Osteocyte (in vitro differentiated cells): ENCODE measurements around the gene KIF20B. TPM values are rescaled to one million over a fixed set of nuclear protein-coding genes. Genes with fewer than 3 reads are reported as not detected.

Experiments used
- DNase-seq: peaks from one replicate; pipeline ENCODE4 v3.0.0; 2021; ENCODE audit warnings: mixed read lengths; ENCODE audit not compliant: unreplicated experiment; ENCODE audit errors: extremely low spot score
- H3K27ac Mint-ChIP-seq: one replicate; pipeline ENCODE4 v1.8.0; 2021; ENCODE audit warnings: mild to moderate bottlenecking, mixed read lengths; ENCODE audit not compliant: unreplicated experiment
- H3K27me3 Mint-ChIP-seq: one replicate; pipeline ENCODE4 v1.8.0; 2021; ENCODE audit warnings: mixed read lengths; ENCODE audit not compliant: unreplicated experiment
- H3K36me3 Mint-ChIP-seq: one replicate; pipeline ENCODE4 v1.8.0; 2021; ENCODE audit warnings: mixed read lengths; ENCODE audit not compliant: unreplicated experiment
- H3K4me1 Mint-ChIP-seq: one replicate; pipeline ENCODE4 v1.8.0; 2021; ENCODE audit warnings: mixed read lengths; ENCODE audit not compliant: unreplicated experiment
- H3K4me3 Mint-ChIP-seq: one replicate; pipeline ENCODE4 v1.8.0; 2021; ENCODE audit warnings: mild to moderate bottlenecking, moderate library complexity, mixed read lengths; ENCODE audit not compliant: unreplicated experiment
- H3K9me3 Mint-ChIP-seq: one replicate; pipeline ENCODE4 v1.8.0; 2021; ENCODE audit warnings: mixed read lengths; ENCODE audit not compliant: unreplicated experiment
- total RNA-seq: library from RNA; stranded (reverse); gene quantifications from 2 replicates; pipeline ENCODE4 v1.2.1, GENCODE V29; 2021
- TF ChIP-seq, protein P1 (sequence below): fragments of 200-600 bp; sonication (generic); IDR thresholded peaks from 2 replicates; pipeline ENCODE4 v1.5.0; 2021; ENCODE audit warnings: antibody characterized with exemption, mild to moderate bottlenecking, moderate library complexity

Gene KIF20B
- total RNA-seq, 1 donor from 2014 or later, result 9.9 TPM

DNA sequence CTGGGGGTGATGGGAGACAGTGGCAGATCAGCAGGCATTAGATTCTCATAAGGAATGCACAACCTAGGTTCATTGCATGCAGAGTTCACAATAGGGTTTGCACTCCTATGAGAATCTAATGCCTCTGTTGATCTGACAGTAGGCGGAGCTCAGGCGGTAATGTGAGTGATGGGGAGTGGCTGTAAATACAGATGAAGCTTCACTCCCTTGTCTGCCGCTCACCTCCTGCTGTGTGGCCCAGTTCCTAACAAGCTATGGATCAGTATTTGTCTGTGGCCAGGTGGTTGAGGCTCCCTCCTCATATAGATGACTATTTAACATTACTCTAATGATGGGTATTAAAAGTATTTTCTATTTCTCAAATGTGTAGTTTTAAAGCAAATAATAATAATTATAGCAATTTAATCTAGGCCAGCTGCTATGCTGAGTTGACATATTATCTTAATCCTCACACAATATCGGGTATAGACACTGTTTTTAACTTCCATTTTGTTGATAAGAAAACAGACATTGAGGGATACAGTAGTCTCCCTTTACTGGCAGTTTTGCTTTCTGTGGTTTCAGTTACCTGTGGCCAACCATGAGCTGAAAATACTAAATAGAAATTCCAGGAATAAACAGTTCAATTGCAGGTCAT is 39.9 kb downstream of the KIF20B start:
- H3K4me3 Mint-ChIP-seq, result no peak overlapping the region
- H3K36me3 Mint-ChIP-seq, result peaks cover 6% of the 10 kb centered on the region
- TF ChIP-seq, protein P1, sequence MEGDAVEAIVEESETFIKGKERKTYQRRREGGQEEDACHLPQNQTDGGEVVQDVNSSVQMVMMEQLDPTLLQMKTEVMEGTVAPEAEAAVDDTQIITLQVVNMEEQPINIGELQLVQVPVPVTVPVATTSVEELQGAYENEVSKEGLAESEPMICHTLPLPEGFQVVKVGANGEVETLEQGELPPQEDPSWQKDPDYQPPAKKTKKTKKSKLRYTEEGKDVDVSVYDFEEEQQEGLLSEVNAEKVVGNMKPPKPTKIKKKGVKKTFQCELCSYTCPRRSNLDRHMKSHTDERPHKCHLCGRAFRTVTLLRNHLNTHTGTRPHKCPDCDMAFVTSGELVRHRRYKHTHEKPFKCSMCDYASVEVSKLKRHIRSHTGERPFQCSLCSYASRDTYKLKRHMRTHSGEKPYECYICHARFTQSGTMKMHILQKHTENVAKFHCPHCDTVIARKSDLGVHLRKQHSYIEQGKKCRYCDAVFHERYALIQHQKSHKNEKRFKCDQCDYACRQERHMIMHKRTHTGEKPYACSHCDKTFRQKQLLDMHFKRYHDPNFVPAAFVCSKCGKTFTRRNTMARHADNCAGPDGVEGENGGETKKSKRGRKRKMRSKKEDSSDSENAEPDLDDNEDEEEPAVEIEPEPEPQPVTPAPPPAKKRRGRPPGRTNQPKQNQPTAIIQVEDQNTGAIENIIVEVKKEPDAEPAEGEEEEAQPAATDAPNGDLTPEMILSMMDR, result no peak
- H3K9me3 Mint-ChIP-seq, result no peaks in the 10 kb centered on the region
- peaks cover 6% of the 10 kb centered on the region for H3K4me1 Mint-ChIP-seq
- H3K27ac Mint-ChIP-seq, result no peak overlapping the region
- no peak for DNase-seq
- H3K27me3 Mint-ChIP-seq, result no peaks in the 10 kb centered on the region

DNA sequence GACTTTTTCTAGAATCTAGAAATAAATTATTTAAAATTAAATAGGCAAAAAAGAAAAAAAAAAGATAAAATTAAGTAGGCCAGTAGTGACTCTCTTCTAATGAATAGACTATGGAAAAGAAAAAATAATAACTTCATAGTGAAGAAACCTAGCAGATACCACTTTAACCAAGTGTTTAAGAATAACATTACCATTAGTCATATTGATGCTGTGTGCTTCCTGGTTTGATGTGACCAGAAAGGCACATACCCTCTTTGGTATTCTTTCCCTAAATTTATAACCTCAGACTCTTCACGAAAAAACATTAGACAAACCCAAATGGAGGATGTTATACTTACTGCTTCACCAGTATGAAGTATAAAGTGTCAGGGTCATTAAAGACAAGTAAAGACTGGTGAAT is 42.6 kb downstream of the KIF20B start:
- H3K4me1 Mint-ChIP-seq, result peaks cover 4% of the 10 kb centered on the region
- H3K27ac Mint-ChIP-seq, result no peak overlapping the region
- H3K4me3 Mint-ChIP-seq, result no peak overlapping the region
- H3K9me3 Mint-ChIP-seq, result no peaks in the 10 kb centered on the region
- H3K27me3 Mint-ChIP-seq, result no peaks in the 10 kb centered on the region
- DNase-seq, result no peak
- H3K36me3 Mint-ChIP-seq, result peaks cover 2% of the 10 kb centered on the region
- TF ChIP-seq, protein P1, result no peak

DNA sequence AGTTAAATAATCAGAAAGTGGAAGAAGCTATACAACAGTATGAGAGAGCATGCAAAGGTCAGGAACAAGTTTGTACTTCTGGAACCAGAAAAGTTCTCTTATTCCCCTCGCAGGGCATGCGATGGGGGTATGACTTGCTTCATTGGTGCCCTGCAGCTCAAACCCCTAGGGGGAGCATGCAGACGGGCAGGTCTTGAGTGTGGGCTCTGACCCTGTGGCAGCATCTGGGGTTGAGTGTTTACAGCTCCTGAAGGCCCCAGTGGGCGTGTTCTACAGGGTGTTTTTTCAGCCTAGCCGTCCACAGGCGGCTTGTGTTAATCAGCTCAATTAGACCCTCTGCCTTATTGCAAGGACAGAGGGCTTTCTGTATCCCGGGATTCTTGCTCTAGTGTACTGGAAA is 44.5 kb downstream of the KIF20B start:
- H3K27ac Mint-ChIP-seq, result no peak overlapping the region
- no peak overlapping the region for H3K4me3 Mint-ChIP-seq
- no peaks in the 10 kb centered on the region for H3K27me3 Mint-ChIP-seq
- H3K36me3 Mint-ChIP-seq, result peaks cover 2% of the 10 kb centered on the region
- DNase-seq, result no peak
- TF ChIP-seq, protein P1, result no peak
- H3K9me3 Mint-ChIP-seq, result no peaks in the 10 kb centered on the region
- H3K4me1 Mint-ChIP-seq, result peaks cover 4% of the 10 kb centered on the region

DNA sequence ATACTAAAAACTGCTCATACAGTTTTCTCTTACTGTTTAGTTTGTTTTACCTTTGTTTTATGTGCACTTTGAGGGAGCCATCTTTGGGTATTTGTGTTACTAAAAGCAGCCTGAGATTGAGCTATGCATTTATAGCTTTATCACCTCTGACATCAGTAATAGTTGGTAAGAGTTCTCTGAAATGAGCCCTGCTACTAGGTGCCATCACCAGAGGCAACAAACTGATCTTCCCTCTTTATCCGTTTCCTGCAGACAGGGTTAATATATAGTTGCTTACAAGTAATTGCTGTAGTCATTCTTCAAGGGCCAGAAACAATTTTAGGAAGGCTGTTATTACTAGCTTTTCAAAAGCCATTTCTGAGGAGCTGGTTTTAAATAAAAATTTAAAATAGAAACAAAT is 49.1 kb downstream of the KIF20B start:
- H3K36me3 Mint-ChIP-seq, result peaks cover 2% of the 10 kb centered on the region

DNA sequence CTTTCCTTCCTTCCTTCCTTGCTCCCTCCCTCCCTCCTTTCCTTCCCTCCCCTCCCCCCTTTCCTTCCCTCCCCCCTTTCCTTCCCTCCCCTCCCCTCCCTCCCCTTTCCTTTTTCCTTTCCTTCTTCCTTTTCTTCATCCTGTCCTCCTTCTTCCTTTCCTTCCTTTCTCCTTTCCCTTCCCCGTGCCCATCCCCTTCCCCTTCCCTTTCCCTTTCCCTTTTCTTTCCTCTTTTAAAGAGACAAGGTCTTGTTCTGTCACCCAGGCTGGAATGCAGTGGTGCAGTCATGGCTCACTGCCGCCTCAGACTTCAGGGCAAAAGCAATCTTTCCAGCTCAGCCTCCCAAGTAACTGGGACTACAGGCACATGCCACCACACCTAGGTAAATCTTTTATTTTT is 54.0 kb downstream of the KIF20B start:
- Mint-ChIP-seq H3K4me3 (no peak overlapping the region), H3K36me3 (peaks cover 1% of the 10 kb centered on the region), H3K27ac (no peak overlapping the region), H3K27me3 (no peaks in the 10 kb centered on the region), H3K4me1 (no peaks in the 10 kb centered on the region), H3K9me3 (no peaks in the 10 kb centered on the region)
- TF ChIP-seq, protein P1, result no peak
- DNase-seq, result no peak

More for the DNA sequence above, 49.1 kb downstream of the KIF20B start:
- TF ChIP-seq, protein P1, result no peak
- Mint-ChIP-seq H3K4me1 (no peaks in the 10 kb centered on the region), H3K9me3 (no peaks in the 10 kb centered on the region), H3K27ac (no peak overlapping the region), H3K27me3 (no peaks in the 10 kb centered on the region), H3K4me3 (no peak overlapping the region)
- DNase-seq, result no peak
